Endothelial cell of umbilical vein (primary cell): ENCODE data around the gene FNDC5. TPM values are rescaled to one million over a fixed set of nuclear protein-coding genes. Genes with fewer than 3 reads are reported as not detected.

Experiments
- BruUV-seq: library from RNA; stranded (reverse); fragments of 400-500 nt; replicated peaks from 2 replicates; lab custom pipeline; 2021; lab: Mats Ljungman, UMichigan
- CTCF ChIA-PET: fragments of 300-600, 350-600 bp; sonication (Branson Sonifier 250); formaldehyde crosslinking; loops from one replicate; lab custom pipeline; 2021; ENCODE audit warnings: antibody characterized with exemption, inconsistent platforms; lab: Charles Lee
- POLR2A ChIA-PET: fragments of 300-600, 350-600 bp; sonication (Branson Sonifier 250); formaldehyde crosslinking; loops from one replicate; lab custom pipeline; 2021; ENCODE audit warnings: antibody characterized with exemption, inconsistent platforms; lab: Charles Lee
- DNase-seq: peaks from one replicate; pipeline ENCODE4 v3.0.0-alpha.2; 2011; ENCODE audit warnings: low read depth, low spot score
- FAIRE-seq: peaks from 2 replicates; lab custom pipeline; 2011; peaks lifted over from hg19 to GRCh38; lab: Jason Lieb, UNC
- H2AFZ ChIP-seq: 2 replicates; pipeline ENCODE4 v1.6.0; 2012; ENCODE audit warnings: low read depth, low read length, control low read depth, inconsistent platforms
- H3K27ac ChIP-seq: 2 replicates; pipeline ENCODE4 v1.5.1; 2011; ENCODE audit warnings: low read depth, mild to moderate bottlenecking, control low read depth, low read length, moderate library complexity; ENCODE audit not compliant: insufficient read depth
- H3K27me3 ChIP-seq, 2 experiments: 2 replicates each; pipeline versions ENCODE4 v1.6.0 to v1.6.1; 2011; ENCODE audit warnings: low read length in 2 of 2, mixed read lengths in 1 of 2; ENCODE audit not compliant: control insufficient read depth in 2 of 2, insufficient read depth in 2 of 2
- H3K36me3 ChIP-seq, 2 experiments: 2 replicates in 1 of 2; 3 replicates in 1 of 2; pipeline ENCODE4 v1.5.1; 2011; ENCODE audit warnings: low read length in 2 of 2, mild to moderate bottlenecking in 1 of 2, moderate library complexity in 1 of 2; ENCODE audit not compliant: control insufficient read depth in 2 of 2, insufficient read depth in 2 of 2; ENCODE audit errors: extremely low read depth in 1 of 2
- H3K4me1 ChIP-seq: 3 replicates; pipeline ENCODE4 v1.5.1; 2011; ENCODE audit warnings: mild to moderate bottlenecking, low read length; ENCODE audit not compliant: control insufficient read depth, insufficient read depth; ENCODE audit errors: extremely low read depth
- H3K4me2 ChIP-seq: 2 replicates; pipeline ENCODE4 v1.6.1; 2011; ENCODE audit warnings: low read length, control low read depth, mixed read lengths; ENCODE audit not compliant: insufficient read depth
- H3K4me3 ChIP-seq, 3 experiments: fragments of 200-600 bp in 1 of 3; sonication (generic), shearing (Covaris generic) in 1 of 3; replicated peaks in 1 of 3; 2 replicates each; pipeline ENCODE4 v1.5.1; 2011 to 2016; ENCODE audit warnings: control low read depth in 3 of 3, low read length in 3 of 3, mild to moderate bottlenecking in 2 of 3, inconsistent platforms in 1 of 3, low read depth in 1 of 3, moderate library complexity in 1 of 3; ENCODE audit not compliant: insufficient read depth in 1 of 3
- H3K79me2 ChIP-seq: 2 replicates; pipeline ENCODE4 v1.6.0; 2012; ENCODE audit warnings: low read length, inconsistent platforms; ENCODE audit not compliant: control insufficient read depth, insufficient read depth
- H3K9ac ChIP-seq: replicated peaks from 2 replicates; pipeline ENCODE3; 2011; ENCODE audit warnings: low read length, control low read depth; ENCODE audit not compliant: insufficient read depth; ENCODE audit errors: extremely low read depth
- H3K9me1 ChIP-seq: replicated peaks from 3 replicates; pipeline ENCODE4 v1.6.0; 2011; ENCODE audit warnings: mild to moderate bottlenecking, low read length; ENCODE audit not compliant: control insufficient read depth, insufficient read depth; ENCODE audit errors: extremely low read depth
- H3K9me3 ChIP-seq: replicated peaks from 2 replicates; pipeline ENCODE4 v1.5.1; 2012; ENCODE audit warnings: low read length, inconsistent platforms; ENCODE audit not compliant: control insufficient read depth, insufficient read depth
- H4K20me1 ChIP-seq: replicated peaks from 2 replicates; pipeline ENCODE3; 2011; ENCODE audit warnings: mild to moderate bottlenecking, low read length; ENCODE audit not compliant: control insufficient read depth, insufficient read depth; ENCODE audit errors: extremely low read depth
- CTCF ChIP-seq, 2 donors: IDR thresholded peaks; 1 replicate in 1 of 2; 2 replicates in 1 of 2; pipeline ENCODE4 v1.5.1; 2011; ENCODE audit warnings: low read length in 2 of 2, mild to moderate bottlenecking in 2 of 2, moderate library complexity in 2 of 2, control low read depth in 1 of 2, inconsistent platforms in 1 of 2, low read depth in 1 of 2; ENCODE audit not compliant: insufficient read depth in 1 of 2; ENCODE audit errors: extremely low read depth in 1 of 2
- EZH2 ChIP-seq: IDR thresholded peaks from 2 replicates; pipeline ENCODE4 v1.6.1; 2012; ENCODE audit warnings: borderline replicate concordance, low read depth, mild to moderate bottlenecking, moderate library complexity, low read length, inconsistent platforms; ENCODE audit not compliant: severe bottlenecking
- MYC ChIP-seq: IDR thresholded peaks from one replicate; pipeline ENCODE4 v1.6.1; 2011; ENCODE audit warnings: mild to moderate bottlenecking, low read depth, low read length
- POLR2A ChIP-seq: IDR thresholded peaks from 2 replicates; pipeline ENCODE4 v1.6.1; 2012; ENCODE audit warnings: low read depth, mild to moderate bottlenecking, control low read depth, low read length
- dilution Hi-C: fragments of 300-500 bp; cut with MboI; formaldehyde crosslinking; loops from one replicate; pipeline ENCODE4 v1.15.0; 2019; ENCODE audit warnings: low sequenced_read_pairs; ENCODE audit not compliant: extremely low pct_ligation_motif_present
- intact Hi-C: fragments of 100-400 bp; cut with micrococcal nuclease; formaldehyde crosslinking; loops from one replicate; pipeline ENCODE4 v1.10.0; 2022
- polyA plus RNA-seq, 4 experiments: library from polyadenylated mRNA; depleted of rRNA in 3 of 4; stranded (reverse) in 3 of 4; unstranded in 1 of 4; fragments of >200 nt; gene quantifications; 2 replicates each; pipeline versions ENCODE4 v1.2.1 to v1.2.3, GENCODE V29; 2011 to 2012; ENCODE audit warnings: missing spikeins in 1 of 4
- total RNA-seq: library from RNA; stranded (reverse); gene quantifications from 2 replicates; pipeline ENCODE4 v1.2.3, GENCODE V29; 2021
- TF ChIP-seq, protein P1 (sequence below): IDR thresholded peaks from 2 replicates; pipeline ENCODE4 v1.6.1; 2011; ENCODE audit not compliant: insufficient read depth, insufficient read length

Gene FNDC5
- total and polyA plus RNA-seq, 2 donors (not counting 3 experiments of a cell fraction or from before 2014, with no cell fraction given), result 0.14 to 0.64 TPM

GRCh38 chr1:32877211-32878110 lies 6.7 kb upstream of the FNDC5 start:
- Histone ChIP-seq H3K27me3 (peaks cover 0 to 2% of the 10 kb centered on the region in 2 experiments), H3K4me2 (no peak overlapping the region), H3K27ac (no peak overlapping the region), H4K20me1 (no peaks in the 10 kb centered on the region), H3K9me3 (no peaks in the 10 kb centered on the region), H3K9ac (no peak overlapping the region), H3K36me3 (no peaks in the 10 kb centered on the region), H2AFZ (no peak overlapping the region), H3K4me3 (no peak overlapping the region), H3K9me1 (no peaks in the 10 kb centered on the region), H3K79me2 (no peaks in the 10 kb centered on the region), H3K4me1 (no peaks in the 10 kb centered on the region)
- intact Hi-C loops, result loop anchor here (2.0 kb wide), 1 partner anchor 55 kb away; no protein-coding TSS in a partner anchor
- dilution Hi-C loops, result no loop called here
- no peak for TF ChIP-seq CTCF (IDR thresholded peaks at IDR 0.05; ENCODE audit: extremely low read depth in 1 of 2, insufficient read depth in 1 of 2, low read depth in 1 of 2, low read length in 2 of 2)
- TF ChIP-seq EZH2, result no peak
- TF ChIP-seq POLR2A, result no peak
- TF ChIP-seq, protein P1, sequence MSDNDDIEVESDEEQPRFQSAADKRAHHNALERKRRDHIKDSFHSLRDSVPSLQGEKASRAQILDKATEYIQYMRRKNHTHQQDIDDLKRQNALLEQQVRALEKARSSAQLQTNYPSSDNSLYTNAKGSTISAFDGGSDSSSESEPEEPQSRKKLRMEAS, result no peak
- TF ChIP-seq MYC, result no peak
- no TSS peak for BruUV-seq
- POLR2A ChIA-PET, result no interaction called here
- CTCF ChIA-PET, result interaction anchor here (0.6 to 6.0 kb wide), 15 partner anchors 8 to 211 kb away, joined by 3 to 175 read pairs (median 8); partner anchors contain the start of genes AZIN2 and HPCA
- FAIRE-seq, result no peak
- no peak for DNase-seq
